ENCODE results near the gene NPVF.

NPVF gene

GRCh38 chr7:25234336-25234735 is 6.0 kb upstream of the NPVF start:
- no peak for DNase-seq (ENCODE audit: low read depth)

- no peak for DNase-seq (ENCODE audit: low read depth)
Observed at GRCh38 chr7:25223206-25223605, 5.1 kb downstream of the NPVF start.

GRCh38 chr7:25222666-25223065 is 5.6 kb downstream of the NPVF start:
- no peak for DNase-seq (ENCODE audit: low read depth)

GRCh38 chr7:25221009-25221408 is 7.3 kb downstream of the NPVF start:
- DNase-seq (ENCODE audit: low read depth): no peak

- no peak for DNase-seq (ENCODE audit: low read depth)
Observed at GRCh38 chr7:25218191-25218590, 10.1 kb downstream of the NPVF start.

- DNase-seq (ENCODE audit: low read depth): no peak
Observed at GRCh38 chr7:25216837-25217236, 11.4 kb downstream of the NPVF start.

GRCh38 chr7:25215694-25216335 is 12.5 kb downstream of the NPVF start:
- DNase-seq (ENCODE audit: low read depth): no peak

GRCh38 chr7:25208525-25209221 is 19.6 kb downstream of the NPVF start:
- no peak for DNase-seq (ENCODE audit: low read depth)

- no peak for DNase-seq (ENCODE audit: low read depth)
Observed at GRCh38 chr7:25207887-25208286, 20.4 kb downstream of the NPVF start.

- no peak for DNase-seq (ENCODE audit: low read depth)
Observed at GRCh38 chr7:25206765-25207164, 21.5 kb downstream of the NPVF start.

GRCh38 chr7:25196132-25196896 is 32.0 kb downstream of the NPVF start:
- DNase-seq (ENCODE audit: low read depth): no peak

GRCh38 chr7:25194036-25194435 is 34.2 kb downstream of the NPVF start:
- no peak for DNase-seq (ENCODE audit: low read depth)

GRCh38 chr7:25192043-25192442 is 36.2 kb downstream of the NPVF start:
- DNase-seq (ENCODE audit: low read depth): no peak

GRCh38 chr7:25189197-25189596 is 39.1 kb downstream of the NPVF start:
- DNase-seq (ENCODE audit: low read depth): no peak

GRCh38 chr7:25187932-25188331 is 40.4 kb downstream of the NPVF start:
- DNase-seq (ENCODE audit: low read depth): no peak

GRCh38 chr7:25186436-25186835 is 41.9 kb downstream of the NPVF start:
- DNase-seq (ENCODE audit: low read depth): no peak

GRCh38 chr7:25181532-25181931 is 46.8 kb downstream of the NPVF start:
- no peak for DNase-seq (ENCODE audit: low read depth)

GRCh38 chr7:25180946-25181345 is 47.3 kb downstream of the NPVF start:
- DNase-seq (ENCODE audit: low read depth): no peak

- DNase-seq (ENCODE audit: low read depth): no peak
Observed at GRCh38 chr7:25180592-25180923, 47.7 kb downstream of the NPVF start.

GRCh38 chr7:25179771-25180591 is 48.3 kb downstream of the NPVF start:
- peak; percentile 91 for DNase-seq (ENCODE audit: low read depth)

GRCh38 chr7:25179325-25179724 is 49.0 kb downstream of the NPVF start:
- DNase-seq (ENCODE audit: low read depth): no peak

Measured in stimulated activated CD8-positive, alpha-beta memory T cell treated with anti-CD3 and anti-CD28 coated beads, Interleukin-12 subunit alpha, Interleukin-12 subunit beta, amount 100 ng/mL, for 4 hours (primary cell).